Smooth muscle cell (in vitro differentiated cells): ENCODE data around the gene PPP1R7. TPM values are rescaled to one million over a fixed set of nuclear protein-coding genes. Genes with fewer than 3 reads are reported as not detected.

ENCODE experiments used
- DNase-seq: peaks from one replicate; lab custom pipeline; 2025; ENCODE audit not compliant: unreplicated experiment; lab: John Stamatoyannopoulos, UW
- H2AFZ ChIP-seq: fragments of 200-600 bp; sonication (generic); 2 replicates; pipeline ENCODE4 v1.6.0; 2016; ENCODE audit warnings: antibody characterized with exemption, low read depth, mild to moderate bottlenecking
- H3F3A ChIP-seq: fragments of 200-600 bp; sonication (generic); 2 replicates; pipeline ENCODE4 v1.6.0; 2017; ENCODE audit warnings: antibody characterized with exemption, low read depth
- H3K27ac ChIP-seq: fragments of 200-600 bp; sonication (generic); 2 replicates; pipeline ENCODE4 v1.5.1; 2016; ENCODE audit warnings: low read depth, mild to moderate bottlenecking
- H3K27me3 ChIP-seq: fragments of 200-600 bp; sonication (generic); 2 replicates; pipeline ENCODE4 v1.6.1; 2016; ENCODE audit warnings: low read depth, mild to moderate bottlenecking
- H3K36me3 ChIP-seq: fragments of 200-600 bp; sonication (generic); 2 replicates; pipeline ENCODE4 v1.5.1; 2016; ENCODE audit warnings: low read depth
- H3K4me1 ChIP-seq: fragments of 200-600 bp; sonication (generic); 2 replicates; pipeline ENCODE4 v1.5.1; 2016; ENCODE audit warnings: low read depth
- H3K4me2 ChIP-seq: fragments of 200-600 bp; sonication (generic); 2 replicates; pipeline ENCODE4 v1.6.0; 2016; ENCODE audit warnings: mild to moderate bottlenecking
- H3K4me3 ChIP-seq: fragments of 200-600 bp; sonication (generic); 2 replicates; pipeline ENCODE4 v1.5.1; 2016; ENCODE audit warnings: mild to moderate bottlenecking
- H3K79me2 ChIP-seq: fragments of 200-600 bp; sonication (generic); 2 replicates; pipeline ENCODE4 v1.6.0; 2016; ENCODE audit warnings: low read depth, mild to moderate bottlenecking
- H3K9ac ChIP-seq: fragments of 200-600 bp; sonication (generic); 2 replicates; pipeline ENCODE4 v1.6.0; 2016; ENCODE audit warnings: low read depth
- H3K9me3 ChIP-seq: fragments of 200-600 bp; sonication (generic); replicated peaks from 2 replicates; pipeline ENCODE4 v1.5.1; 2016; ENCODE audit warnings: low read depth
- H4K20me1 ChIP-seq: fragments of 200-600 bp; sonication (generic); 2 replicates; pipeline ENCODE4 v1.6.0; 2016; ENCODE audit warnings: low read depth
- CTCF ChIP-seq: fragments of 200-600 bp; sonication (generic); IDR thresholded peaks from 2 replicates; pipeline ENCODE4 v1.5.1; 2017; ENCODE audit warnings: borderline replicate concordance, mild to moderate bottlenecking, antibody characterized with exemption; ENCODE audit not compliant: insufficient read depth, poor library complexity, severe bottlenecking
- WGBS: methylation state at CpG from one replicate; pipeline ENCODE4 v1.1.7; 2016; ENCODE audit warnings: low lambda C conversion rate; 5-methylcytosine and 5-hydroxymethylcytosine counted together
- polyA plus RNA-seq: library from polyadenylated mRNA; unstranded; fragments of >200 nt; fragmentation: Nextera tagmentation; extraction: Ambion mirVana; gene quantifications from 2 replicates; pipeline ENCODE4 v1.2.1, GENCODE V29; 2016
- total RNA-seq: library from RNA; depleted of rRNA; stranded (reverse); fragments of >200 nt; gene quantifications from 2 replicates; pipeline ENCODE4 v1.2.3, GENCODE V29; 2014

Gene PPP1R7
- total and polyA plus RNA-seq, 2 experiments from 2014 or later, result 54.3 to 74.9 TPM

DNA sequence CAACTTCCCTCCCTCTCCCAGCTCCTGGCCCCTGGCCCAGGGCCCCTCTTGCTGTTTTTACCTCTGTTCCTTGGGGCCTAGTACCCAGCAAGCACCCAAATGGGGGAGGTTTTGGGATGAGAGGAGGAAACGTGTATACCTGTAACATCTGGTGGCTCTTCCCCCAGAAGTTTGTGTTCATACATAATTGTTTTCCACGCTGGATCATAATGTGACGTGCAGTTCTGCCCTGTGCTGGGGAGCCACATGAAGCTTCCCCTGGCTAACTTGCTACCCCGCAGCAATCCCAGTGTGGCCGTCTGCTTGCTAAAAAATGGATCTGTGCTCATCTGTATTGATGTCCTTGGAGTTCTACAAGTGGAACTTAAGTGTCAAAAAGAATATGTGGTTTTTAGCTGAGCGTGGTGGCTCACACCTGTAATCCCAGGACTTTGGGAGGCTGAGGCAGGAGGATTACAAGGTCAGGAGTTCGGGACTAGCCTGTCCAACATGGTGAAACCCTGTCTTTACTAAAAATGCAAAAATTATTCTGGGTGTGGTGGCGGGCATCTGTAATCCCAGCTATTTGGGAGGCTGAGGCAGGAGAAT lies 74.7 kb downstream of the PPP1R7 start:
- Histone ChIP-seq H4K20me1 (peaks cover 87% of the 10 kb centered on the region), H3K79me2 (peaks cover 7% of the 10 kb centered on the region), H3F3A (peaks cover 41% of the 10 kb centered on the region), H3K4me2 (no peak overlapping the region), H3K36me3 (no peaks in the 10 kb centered on the region), H3K4me3 (no peak overlapping the region), H3K9me3 (no peaks in the 10 kb centered on the region), H3K27me3 (no peaks in the 10 kb centered on the region), H2AFZ (no peak overlapping the region), H3K9ac (no peak overlapping the region), H3K4me1 (no peaks in the 10 kb centered on the region), H3K27ac (no peak overlapping the region)
- DNase-seq, result no peak
- 95% methylated on average over 8 of the region's 8 CpGs for WGBS
- TF ChIP-seq CTCF, result no peak

DNA sequence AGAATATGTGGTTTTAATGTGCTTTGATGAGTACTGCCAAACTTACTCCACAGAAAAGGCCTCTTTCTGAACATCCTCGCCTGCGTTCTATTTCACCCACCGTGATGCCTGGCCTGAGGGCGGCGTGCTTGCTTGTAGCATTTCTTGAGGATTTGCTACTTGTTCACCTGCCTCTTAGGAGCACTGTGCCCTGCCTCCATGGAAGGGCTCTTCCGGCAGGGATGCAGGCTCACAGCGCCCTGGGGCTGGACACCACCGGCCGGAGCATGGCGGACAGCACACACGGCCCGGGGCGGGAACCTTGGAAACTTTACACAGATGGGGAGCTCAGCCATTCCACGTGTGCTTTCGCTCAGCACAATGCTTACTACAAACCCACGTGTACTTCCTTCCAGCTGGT lies 75.3 kb downstream of the PPP1R7 start:
- Histone ChIP-seq H3K9me3 (no peaks in the 10 kb centered on the region), H2AFZ (no peak overlapping the region), H3K4me2 (no peak overlapping the region), H3K4me3 (no peak overlapping the region), H3K36me3 (no peaks in the 10 kb centered on the region), H3K4me1 (no peaks in the 10 kb centered on the region), H3K79me2 (peaks cover 1% of the 10 kb centered on the region), H4K20me1 (peaks cover 93% of the 10 kb centered on the region), H3K27ac (no peak overlapping the region), H3F3A (peaks cover 46% of the 10 kb centered on the region), H3K9ac (no peak overlapping the region), H3K27me3 (no peaks in the 10 kb centered on the region)
- DNase-seq, result no peak
- TF ChIP-seq CTCF, result no peak
- WGBS, result 95% methylated on average over 16 of the region's 16 CpGs

DNA sequence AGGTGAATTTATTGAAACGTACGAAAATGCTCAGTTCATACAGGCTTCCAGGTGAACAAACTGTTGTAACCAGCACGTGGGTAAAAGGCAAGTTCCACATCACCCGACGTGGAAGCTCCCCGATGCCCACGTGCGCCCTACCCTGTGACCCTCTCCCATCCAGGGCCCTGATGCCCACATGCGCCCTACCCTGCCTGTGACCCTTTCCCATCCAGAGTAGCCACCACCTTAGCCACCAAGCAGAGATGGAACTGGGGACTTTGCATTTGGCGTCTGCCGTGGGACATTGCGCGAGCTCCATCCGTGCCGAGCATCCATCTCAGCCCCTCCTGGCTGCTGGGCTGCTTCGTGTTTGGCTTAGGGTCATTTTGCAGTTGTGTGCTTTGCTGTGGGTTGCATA lies 75.7 kb downstream of the PPP1R7 start:
- H3K79me2 ChIP-seq, result no peaks in the 10 kb centered on the region

More for the DNA sequence above, 75.7 kb downstream of the PPP1R7 start:
- no peak overlapping the region for H2AFZ ChIP-seq
- peaks cover 50% of the 10 kb centered on the region for H3F3A ChIP-seq
- H3K27me3 ChIP-seq, result no peaks in the 10 kb centered on the region
- H3K9me3 ChIP-seq, result no peaks in the 10 kb centered on the region
- 95% methylated on average over 16 of the region's 16 CpGs for WGBS
- no peaks in the 10 kb centered on the region for H3K4me1 ChIP-seq
- H3K27ac ChIP-seq, result no peak overlapping the region
- no peaks in the 10 kb centered on the region for H3K36me3 ChIP-seq
- no peak for TF ChIP-seq CTCF
- H3K4me2 ChIP-seq, result no peak overlapping the region
- DNase-seq, result no peak
- H4K20me1 ChIP-seq, result peaks cover 97% of the 10 kb centered on the region
- H3K4me3 ChIP-seq, result no peak overlapping the region
- H3K9ac ChIP-seq, result no peak overlapping the region
